ENCODE data around the gene SCNN1G. TPM values are rescaled to one million over a fixed set of nuclear protein-coding genes. Genes with fewer than 3 reads are reported as not detected.

The SCNN1G gene
- total and polyA plus RNA-seq, 4 donors: 0.28 to 0.56 (median 0.36) TPM

DNA sequence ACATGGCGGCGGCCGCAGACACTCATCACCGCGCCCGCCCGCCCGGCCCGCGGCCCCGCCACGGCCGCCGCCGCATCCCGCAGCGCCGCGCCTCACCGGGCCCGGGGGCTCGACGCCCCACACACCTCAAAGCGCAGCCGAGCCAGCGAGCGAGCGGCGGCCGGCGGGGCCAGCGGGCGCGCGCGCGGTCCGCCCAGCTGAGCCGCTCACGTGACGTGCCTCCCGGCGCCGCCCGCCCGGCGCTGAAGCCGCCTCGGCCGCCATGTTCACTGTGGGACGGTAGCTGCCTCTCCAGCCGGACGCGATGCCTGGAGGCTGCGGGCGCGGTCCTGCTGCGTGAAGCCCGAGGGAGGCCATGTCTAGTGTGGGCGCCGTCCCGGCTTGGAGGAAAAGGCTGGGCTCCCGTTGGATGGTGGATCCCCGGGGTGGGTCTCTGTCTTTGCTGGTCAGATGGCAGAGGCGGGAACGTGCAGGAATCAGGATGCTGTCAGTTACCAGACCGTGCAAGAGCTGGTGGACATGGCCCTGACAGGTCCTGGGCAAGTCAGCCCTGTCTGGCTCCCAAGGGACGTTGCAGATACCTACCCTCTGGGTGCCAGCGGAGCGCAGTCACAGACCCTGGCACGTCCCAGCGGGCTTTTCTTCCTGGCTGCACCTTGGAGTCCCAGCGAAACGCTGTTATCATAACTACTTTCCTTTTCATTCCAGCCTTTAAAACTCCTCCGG lies 33.1 kb upstream of the SCNN1G start, which contains the start of gene USP31:
USP31 (minus strand) TSS at position 186 of the 726 bp plus-strand sequence; CDS start at position 4, 182 bp downstream.
- peak within 1 kb of the TSS; percentile 67 for H3K27ac ChIP-seq (ENCODE audit: low read depth, low read length)
- no peaks in the 10 kb centered on the region for H3K36me3 ChIP-seq (ENCODE audit: control insufficient read depth, insufficient read depth, low read length)
- H3K4me1 ChIP-seq (ENCODE audit: control insufficient read depth, insufficient read depth, low read length): peaks cover 33% of the 10 kb centered on the region
- DNase-seq (ENCODE audit: low read depth in 4 of 6, low spot score in 6 of 6): peak; percentile 76 to 99 (median 92)
- peak within 1 kb of the TSS; percentile 62 for H3K4me3 ChIP-seq (ENCODE audit: low read depth, low read length)
- WGBS (ENCODE audit: insufficient coverage): under 1% methylated on average over 75 of the region's 75 CpGs
- no peaks in the 10 kb centered on the region for H3K27me3 ChIP-seq (ENCODE audit: control insufficient read depth, insufficient read depth, low read length)
- H3K9me3 ChIP-seq (ENCODE audit: control insufficient read depth, insufficient read depth, low read length): no peaks in the 10 kb centered on the region

DNA sequence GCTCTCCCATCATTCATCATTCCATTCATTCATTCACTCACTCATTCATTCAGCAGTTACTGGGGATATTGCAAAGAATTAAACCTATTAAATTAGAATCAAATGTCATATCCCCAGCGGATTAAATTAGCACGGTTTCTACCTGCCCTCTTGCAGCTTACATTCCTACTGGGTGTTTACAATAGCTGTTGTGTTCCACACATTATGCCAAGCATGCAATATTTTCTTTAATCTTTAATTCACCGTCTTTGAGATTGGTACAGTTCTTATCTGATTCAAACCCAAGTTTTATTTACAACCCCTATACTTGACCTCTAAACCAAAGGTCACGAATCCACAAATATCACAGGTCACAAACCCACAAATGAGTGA lies 32.6 kb upstream of the SCNN1G start:
- Histone ChIP-seq H3K9me3 (ENCODE audit: control insufficient read depth, insufficient read depth, low read length) (no peaks in the 10 kb centered on the region), H3K4me3 (ENCODE audit: low read depth, low read length) (peak overlapping the region; percentile 62), H3K27ac (ENCODE audit: low read depth, low read length) (peak overlapping the region; percentile 67), H3K4me1 (ENCODE audit: control insufficient read depth, insufficient read depth, low read length) (peaks cover 28% of the 10 kb centered on the region), H3K27me3 (ENCODE audit: control insufficient read depth, insufficient read depth, low read length) (no peaks in the 10 kb centered on the region), H3K36me3 (ENCODE audit: control insufficient read depth, insufficient read depth, low read length) (no peaks in the 10 kb centered on the region)
- whole genome bisulfite sequencing (ENCODE audit: insufficient coverage): 100% methylated on average over 1 of the region's 4 CpGs
- no peak for DNase-seq (ENCODE audit: low read depth in 4 of 6, low spot score in 6 of 6)

DNA sequence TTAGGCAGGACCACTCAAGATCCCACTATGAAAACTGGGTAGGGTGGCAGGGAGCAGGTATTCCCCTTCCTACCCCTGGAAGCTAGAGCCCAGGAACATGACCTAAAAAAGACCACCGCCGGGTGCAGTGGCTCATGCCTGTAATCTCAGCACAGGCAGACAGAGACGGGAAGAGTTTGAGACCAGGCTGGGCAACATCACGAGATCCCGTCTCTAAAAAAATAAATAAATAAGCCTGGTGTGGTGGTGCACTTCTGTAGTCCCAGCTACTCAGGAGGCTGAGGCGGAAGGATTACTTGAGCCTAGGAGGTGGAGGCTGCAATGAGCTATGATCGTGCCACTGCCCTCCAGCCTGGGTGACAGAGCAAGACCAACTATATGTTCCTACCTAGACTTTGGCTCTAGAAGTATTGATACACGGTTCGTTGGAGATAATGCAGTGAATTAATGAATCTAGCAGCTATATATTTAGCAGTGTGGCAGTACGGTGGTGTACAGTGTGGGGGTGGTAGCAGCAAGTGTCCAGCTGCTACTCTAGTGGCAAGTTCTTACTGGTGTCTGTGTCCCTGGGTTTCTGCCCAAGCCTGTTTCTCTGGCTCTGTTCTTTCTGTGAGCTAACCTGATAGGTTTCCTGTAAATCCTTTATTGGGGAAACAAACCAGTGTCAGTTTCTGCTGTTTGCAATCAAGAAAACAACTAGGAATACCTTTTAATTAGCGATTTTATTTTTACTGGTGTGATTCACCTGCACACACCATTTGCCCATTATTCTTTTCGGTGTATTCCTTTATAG lies 30.0 kb upstream of the SCNN1G start:
- 83% methylated on average over 7 of the region's 12 CpGs for WGBS (ENCODE audit: insufficient coverage)
- Histone ChIP-seq H3K4me1 (ENCODE audit: control insufficient read depth, insufficient read depth, low read length) (peaks cover 12% of the 10 kb centered on the region), H3K27me3 (ENCODE audit: control insufficient read depth, insufficient read depth, low read length) (no peaks in the 10 kb centered on the region), H3K36me3 (ENCODE audit: control insufficient read depth, insufficient read depth, low read length) (no peaks in the 10 kb centered on the region), H3K27ac (ENCODE audit: low read depth, low read length) (no peak overlapping the region), H3K4me3 (ENCODE audit: low read depth, low read length) (no peak overlapping the region), H3K9me3 (ENCODE audit: control insufficient read depth, insufficient read depth, low read length) (no peaks in the 10 kb centered on the region)
- no peak for DNase-seq (ENCODE audit: low read depth in 4 of 6, low spot score in 6 of 6)

DNA sequence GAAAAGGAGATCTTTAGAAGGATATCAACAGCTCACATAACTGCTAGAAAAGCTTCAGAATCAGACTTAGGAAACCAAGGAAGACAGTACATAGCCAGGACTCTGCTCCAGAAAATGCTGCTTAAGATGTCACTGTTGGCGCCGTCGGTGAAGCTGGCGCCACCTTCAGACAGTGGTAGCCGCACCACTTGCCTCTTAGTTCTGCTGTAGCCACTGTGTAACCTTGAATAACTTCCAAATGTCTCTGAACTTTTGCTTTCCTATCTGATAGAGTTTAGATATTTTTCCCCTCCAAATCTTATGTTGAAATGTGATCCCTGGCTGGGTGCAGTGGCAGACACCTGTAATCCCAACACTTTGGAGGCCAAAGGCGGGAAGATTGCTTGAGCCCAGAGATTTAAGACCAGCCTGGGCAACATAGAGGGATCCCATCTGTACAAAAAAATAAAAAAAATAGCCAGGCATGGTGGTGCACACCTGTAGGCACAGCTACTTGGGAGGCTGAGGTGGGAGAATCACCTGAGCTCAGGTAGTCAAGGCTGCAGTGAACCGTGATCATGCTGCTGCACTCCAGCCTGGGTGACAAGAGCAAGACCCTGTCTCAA lies 27.0 kb upstream of the SCNN1G start:
- no peak overlapping the region for H3K27ac ChIP-seq (ENCODE audit: low read depth, low read length)
- 36% methylated on average over 7 of the region's 7 CpGs for WGBS (ENCODE audit: insufficient coverage)
- no peaks in the 10 kb centered on the region for H3K36me3 ChIP-seq (ENCODE audit: control insufficient read depth, insufficient read depth, low read length)
- H3K27me3 ChIP-seq (ENCODE audit: control insufficient read depth, insufficient read depth, low read length): no peaks in the 10 kb centered on the region
- H3K4me1 ChIP-seq (ENCODE audit: control insufficient read depth, insufficient read depth, low read length): no peaks in the 10 kb centered on the region
- DNase-seq (ENCODE audit: low read depth in 4 of 6, low spot score in 6 of 6): no peak
- H3K9me3 ChIP-seq (ENCODE audit: control insufficient read depth, insufficient read depth, low read length): no peaks in the 10 kb centered on the region
- no peak overlapping the region for H3K4me3 ChIP-seq (ENCODE audit: low read depth, low read length)

DNA sequence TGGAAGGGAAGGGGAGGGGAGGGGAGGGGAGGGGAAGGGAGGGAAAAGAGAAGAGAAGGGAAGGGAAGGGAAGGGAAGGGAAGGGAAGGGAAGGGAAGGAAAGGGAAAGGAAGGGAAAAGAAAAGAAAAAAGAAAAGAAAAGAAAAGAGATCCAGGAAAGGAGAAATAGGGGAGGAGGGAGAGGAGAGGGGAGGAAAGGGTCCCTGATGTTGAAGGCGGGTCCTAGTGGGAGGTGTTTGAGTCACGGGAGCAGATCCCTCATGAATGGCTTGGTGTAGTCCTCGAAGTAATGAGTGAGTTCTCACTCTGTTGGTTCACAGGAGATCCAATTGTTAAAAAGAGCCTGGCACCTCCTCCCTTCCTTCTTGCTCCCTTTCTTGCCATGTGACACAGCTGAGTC lies 26.4 kb upstream of the SCNN1G start:
- H3K36me3 ChIP-seq (ENCODE audit: control insufficient read depth, insufficient read depth, low read length): no peaks in the 10 kb centered on the region
- no peaks in the 10 kb centered on the region for H3K4me1 ChIP-seq (ENCODE audit: control insufficient read depth, insufficient read depth, low read length)
- H3K27me3 ChIP-seq (ENCODE audit: control insufficient read depth, insufficient read depth, low read length): no peaks in the 10 kb centered on the region
- no peak overlapping the region for H3K27ac ChIP-seq (ENCODE audit: low read depth, low read length)
- no peak for DNase-seq (ENCODE audit: low read depth in 4 of 6, low spot score in 6 of 6)
- no peak overlapping the region for H3K4me3 ChIP-seq (ENCODE audit: low read depth, low read length)
- 100% methylated on average over 1 of the region's 3 CpGs for WGBS (ENCODE audit: insufficient coverage)
- H3K9me3 ChIP-seq (ENCODE audit: control insufficient read depth, insufficient read depth, low read length): no peaks in the 10 kb centered on the region

DNA sequence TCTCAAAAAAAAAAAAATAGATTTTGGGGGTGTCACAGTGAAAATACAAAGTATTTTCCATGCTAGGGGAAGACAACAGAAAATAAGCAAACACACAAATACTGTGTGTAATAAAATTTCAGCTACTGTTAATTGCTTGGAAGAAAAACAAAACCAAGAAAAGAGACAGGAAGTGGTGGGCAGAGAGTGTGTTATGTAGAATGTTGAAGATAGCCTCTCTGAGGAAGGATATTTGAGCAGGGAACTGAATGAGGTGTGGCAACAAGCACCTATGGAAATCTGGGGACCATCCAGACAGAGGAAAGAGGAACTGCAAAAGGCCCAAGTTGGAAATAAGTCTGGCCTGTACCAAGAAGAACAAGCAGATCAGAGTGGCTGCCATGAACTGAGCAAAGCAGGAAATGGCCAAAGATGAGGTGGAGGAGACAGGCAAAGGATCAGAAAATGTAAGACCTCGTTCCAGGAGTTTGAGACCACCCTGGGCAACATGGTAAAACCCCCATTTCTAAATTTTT lies 25.5 kb upstream of the SCNN1G start:
- Histone ChIP-seq H3K9me3 (ENCODE audit: control insufficient read depth, insufficient read depth, low read length) (no peaks in the 10 kb centered on the region), H3K36me3 (ENCODE audit: control insufficient read depth, insufficient read depth, low read length) (no peaks in the 10 kb centered on the region), H3K4me3 (ENCODE audit: low read depth, low read length) (no peak overlapping the region), H3K27ac (ENCODE audit: low read depth, low read length) (no peak overlapping the region), H3K27me3 (ENCODE audit: control insufficient read depth, insufficient read depth, low read length) (no peaks in the 10 kb centered on the region), H3K4me1 (ENCODE audit: control insufficient read depth, insufficient read depth, low read length) (no peaks in the 10 kb centered on the region)
- 57% methylated on average over 1 of the region's 1 CpG for WGBS (ENCODE audit: insufficient coverage)
- DNase-seq (ENCODE audit: low read depth in 4 of 6, low spot score in 6 of 6): no peak

DNA sequence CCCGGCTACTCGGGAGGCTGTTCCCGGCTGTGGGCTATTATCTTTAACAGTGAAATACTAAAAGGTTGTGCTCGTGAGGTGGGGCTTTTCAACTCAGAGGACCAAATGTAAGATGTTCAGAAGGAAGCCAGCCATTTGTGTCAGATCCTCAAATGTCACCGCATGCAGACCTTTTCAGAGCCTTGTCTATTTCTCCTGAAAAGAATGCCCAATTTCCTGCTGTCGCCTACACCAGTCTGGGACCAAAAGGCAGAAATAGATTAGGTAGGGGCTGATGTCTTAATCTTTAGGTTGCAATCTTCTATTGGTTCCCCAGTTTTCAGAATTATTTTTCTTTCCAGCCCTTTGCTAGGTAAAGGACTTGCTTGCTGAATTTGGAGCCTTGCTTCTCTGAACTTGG lies 24.4 kb upstream of the SCNN1G start:
- no peak for DNase-seq (ENCODE audit: low read depth in 4 of 6, low spot score in 6 of 6)
- Histone ChIP-seq H3K9me3 (ENCODE audit: control insufficient read depth, insufficient read depth, low read length) (no peaks in the 10 kb centered on the region), H3K27me3 (ENCODE audit: control insufficient read depth, insufficient read depth, low read length) (no peaks in the 10 kb centered on the region), H3K4me3 (ENCODE audit: low read depth, low read length) (no peak overlapping the region), H3K27ac (ENCODE audit: low read depth, low read length) (no peak overlapping the region), H3K36me3 (ENCODE audit: control insufficient read depth, insufficient read depth, low read length) (no peaks in the 10 kb centered on the region), H3K4me1 (ENCODE audit: control insufficient read depth, insufficient read depth, low read length) (no peaks in the 10 kb centered on the region)
- WGBS (ENCODE audit: insufficient coverage): 93% methylated on average over 5 of the region's 6 CpGs

DNA sequence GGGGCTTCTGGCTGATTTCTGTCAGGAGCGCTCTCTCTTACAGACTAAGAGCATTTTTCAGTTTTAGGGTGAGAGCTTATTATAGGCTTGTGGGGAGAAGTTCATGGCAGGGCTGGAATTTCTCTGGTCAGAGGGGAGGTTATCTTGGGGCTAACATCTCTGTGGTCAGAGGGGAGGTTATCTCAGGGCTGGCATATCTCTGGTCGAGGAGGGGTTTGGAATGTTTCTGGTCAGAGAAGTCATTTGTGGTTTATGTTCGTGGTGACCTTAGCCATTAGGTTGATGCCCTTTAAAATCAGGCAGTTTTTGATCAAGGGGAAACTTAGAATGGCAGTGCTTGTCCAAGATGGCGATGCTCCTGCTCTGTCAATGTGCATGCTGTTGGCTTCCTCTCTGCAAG lies 22.5 kb upstream of the SCNN1G start:
- Histone ChIP-seq H3K4me3 (ENCODE audit: low read depth, low read length) (no peak overlapping the region), H3K27me3 (ENCODE audit: control insufficient read depth, insufficient read depth, low read length) (no peaks in the 10 kb centered on the region), H3K9me3 (ENCODE audit: control insufficient read depth, insufficient read depth, low read length) (no peaks in the 10 kb centered on the region), H3K4me1 (ENCODE audit: control insufficient read depth, insufficient read depth, low read length) (no peaks in the 10 kb centered on the region), H3K27ac (ENCODE audit: low read depth, low read length) (no peak overlapping the region), H3K36me3 (ENCODE audit: control insufficient read depth, insufficient read depth, low read length) (no peaks in the 10 kb centered on the region)
- DNase-seq (ENCODE audit: low read depth in 4 of 6, low spot score in 6 of 6): no peak
- WGBS (ENCODE audit: insufficient coverage): 89% methylated on average over 3 of the region's 4 CpGs

DNA sequence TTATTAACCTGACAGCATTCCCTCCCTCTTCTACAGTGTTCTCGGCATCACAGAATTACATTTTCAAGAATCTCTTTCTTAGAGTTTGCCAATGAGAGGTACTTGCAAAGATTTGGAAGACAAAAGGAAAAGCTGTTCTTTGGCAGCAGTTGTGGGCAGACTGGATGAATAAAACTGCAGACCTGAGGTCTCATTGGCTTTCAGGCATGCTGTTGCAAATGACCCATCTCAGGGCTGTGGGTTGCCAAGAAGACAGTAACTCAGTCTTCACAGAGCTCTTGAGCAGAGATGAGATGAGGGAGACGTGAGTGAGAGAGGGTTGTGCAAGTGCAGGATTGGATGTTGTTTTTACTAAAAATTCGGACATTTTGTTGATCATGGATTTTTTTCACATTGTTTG lies 22.0 kb upstream of the SCNN1G start:
- no peak overlapping the region for H3K4me3 ChIP-seq (ENCODE audit: low read depth, low read length)
- H3K27ac ChIP-seq (ENCODE audit: low read depth, low read length): no peak overlapping the region
- no peaks in the 10 kb centered on the region for H3K36me3 ChIP-seq (ENCODE audit: control insufficient read depth, insufficient read depth, low read length)
- H3K4me1 ChIP-seq (ENCODE audit: control insufficient read depth, insufficient read depth, low read length): no peaks in the 10 kb centered on the region
- no peaks in the 10 kb centered on the region for H3K27me3 ChIP-seq (ENCODE audit: control insufficient read depth, insufficient read depth, low read length)
- no peaks in the 10 kb centered on the region for H3K9me3 ChIP-seq (ENCODE audit: control insufficient read depth, insufficient read depth, low read length)
- peak in 2 of 6 donors; percentile 18 to 41 for DNase-seq (ENCODE audit: low read depth in 4 of 6, low spot score in 6 of 6)
- 23% methylated on average over 1 of the region's 3 CpGs for WGBS (ENCODE audit: insufficient coverage)

Data from spinal cord (tissue), 10 donors.